ES-I3 (cell line): ENCODE data around the gene VPS35L.

Experiments used
- H3K36me3 ChIP-seq: 2 replicates; pipeline ENCODE4 v1.6.1; 2013; ENCODE audit warnings: mild to moderate bottlenecking, low read length, control low read depth, moderate library complexity; ENCODE audit not compliant: insufficient read depth
- H3K4me1 ChIP-seq: 2 replicates; pipeline ENCODE4 v1.6.1; 2013; ENCODE audit warnings: mild to moderate bottlenecking, control low read depth, low read length; ENCODE audit not compliant: insufficient read depth
- H3K9ac ChIP-seq: 2 replicates; pipeline ENCODE4 v1.6.1; 2013; ENCODE audit warnings: low read depth, mild to moderate bottlenecking, low read length, moderate library complexity
- H3K9me3 ChIP-seq: 2 replicates; pipeline ENCODE4 v1.6.1; 2013; ENCODE audit warnings: mild to moderate bottlenecking, low read length, moderate library complexity; ENCODE audit not compliant: control insufficient read depth, insufficient read depth

Gene VPS35L

DNA sequence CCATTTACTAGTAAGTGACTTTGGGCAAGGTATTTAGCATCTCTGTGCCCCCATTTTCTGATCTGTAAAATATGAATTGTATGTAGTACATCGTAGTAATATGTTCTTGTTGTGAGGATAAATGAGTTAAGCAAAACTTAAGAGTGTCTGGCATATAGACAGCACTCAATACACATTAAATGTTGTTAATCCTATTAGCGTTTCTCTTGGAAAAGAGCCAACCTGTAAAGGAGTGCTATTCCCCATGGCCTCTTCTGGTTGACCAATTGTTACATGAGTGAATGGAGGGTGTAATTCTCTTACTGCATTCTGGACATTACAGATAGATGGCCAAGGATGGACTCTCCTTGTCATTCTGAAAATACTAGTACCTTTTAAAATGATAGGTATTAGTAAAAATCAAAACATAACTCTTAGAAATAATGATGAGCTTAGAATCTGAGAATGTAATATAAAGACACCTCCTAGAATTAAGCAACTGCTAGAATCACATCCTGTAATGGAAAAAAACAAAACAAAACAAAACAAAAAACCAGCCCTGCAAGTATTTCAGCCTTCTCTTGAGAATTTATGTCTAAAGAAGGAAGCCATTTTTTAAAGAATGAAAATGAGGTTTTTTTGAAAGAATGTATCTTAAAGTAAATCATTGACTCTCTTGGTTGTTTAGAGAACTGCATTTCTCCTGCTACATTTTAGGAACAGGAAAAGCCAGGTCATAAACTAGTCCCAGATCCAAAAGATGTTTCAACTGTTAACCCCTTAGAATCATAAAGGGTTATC, 193.1 kb downstream of the VPS35L start:
- no peak overlapping the region for H3K9ac ChIP-seq
- H3K9me3 ChIP-seq: no peaks in the 10 kb centered on the region
- no peaks in the 10 kb centered on the region for H3K36me3 ChIP-seq
- peaks cover 5% of the 10 kb centered on the region; the same call in 1 of the 2 replicates for H3K4me1 ChIP-seq

DNA sequence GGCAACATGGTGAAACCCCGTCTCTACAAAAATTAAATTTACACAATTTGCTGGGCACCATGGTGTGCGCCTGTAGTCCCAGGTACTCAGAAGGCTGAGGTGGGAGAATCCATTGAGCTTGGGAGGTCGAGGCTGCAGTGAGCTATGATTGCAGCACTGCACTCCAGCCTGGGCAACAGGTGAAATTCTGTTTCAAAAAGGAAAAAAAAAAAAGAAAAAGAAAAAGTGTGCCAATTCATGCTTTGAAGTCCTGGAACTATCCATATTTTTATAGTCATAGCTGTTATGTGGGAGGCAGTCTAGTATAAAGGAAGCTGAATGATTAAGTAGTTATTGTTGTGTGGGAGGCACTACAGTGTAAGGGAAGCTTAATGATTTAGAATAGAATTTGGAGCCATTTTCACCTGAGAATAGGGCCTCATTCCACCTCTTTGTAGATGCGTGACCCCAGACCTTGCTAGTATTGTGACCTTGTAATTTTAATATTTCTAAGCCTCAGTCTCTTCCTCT, 194.1 kb downstream of the VPS35L start:
- H3K36me3 ChIP-seq: no peaks in the 10 kb centered on the region
- no peaks in the 10 kb centered on the region for H3K9me3 ChIP-seq
- H3K9ac ChIP-seq: no peak overlapping the region
- peaks cover 5% of the 10 kb centered on the region; the same call in 1 of the 2 replicates for H3K4me1 ChIP-seq
